Activated CD8-positive, alpha-beta memory T cell treated with anti-CD3 and anti-CD28 coated beads for 1 hour (primary cell): Measurements from ENCODE around the gene NFYC.
A peak's percentile ranks its signal among the peaks of the same experiment; 100 is the strongest.

Experiments
- DNase-seq, 2 donors: peaks; one replicate each; pipeline ENCODE4 v3.0.0-alpha.2; 2020; ENCODE audit warnings: low read depth in 1 of 2; ENCODE audit errors: extremely low read depth in 1 of 2

The NFYC gene

DNA sequence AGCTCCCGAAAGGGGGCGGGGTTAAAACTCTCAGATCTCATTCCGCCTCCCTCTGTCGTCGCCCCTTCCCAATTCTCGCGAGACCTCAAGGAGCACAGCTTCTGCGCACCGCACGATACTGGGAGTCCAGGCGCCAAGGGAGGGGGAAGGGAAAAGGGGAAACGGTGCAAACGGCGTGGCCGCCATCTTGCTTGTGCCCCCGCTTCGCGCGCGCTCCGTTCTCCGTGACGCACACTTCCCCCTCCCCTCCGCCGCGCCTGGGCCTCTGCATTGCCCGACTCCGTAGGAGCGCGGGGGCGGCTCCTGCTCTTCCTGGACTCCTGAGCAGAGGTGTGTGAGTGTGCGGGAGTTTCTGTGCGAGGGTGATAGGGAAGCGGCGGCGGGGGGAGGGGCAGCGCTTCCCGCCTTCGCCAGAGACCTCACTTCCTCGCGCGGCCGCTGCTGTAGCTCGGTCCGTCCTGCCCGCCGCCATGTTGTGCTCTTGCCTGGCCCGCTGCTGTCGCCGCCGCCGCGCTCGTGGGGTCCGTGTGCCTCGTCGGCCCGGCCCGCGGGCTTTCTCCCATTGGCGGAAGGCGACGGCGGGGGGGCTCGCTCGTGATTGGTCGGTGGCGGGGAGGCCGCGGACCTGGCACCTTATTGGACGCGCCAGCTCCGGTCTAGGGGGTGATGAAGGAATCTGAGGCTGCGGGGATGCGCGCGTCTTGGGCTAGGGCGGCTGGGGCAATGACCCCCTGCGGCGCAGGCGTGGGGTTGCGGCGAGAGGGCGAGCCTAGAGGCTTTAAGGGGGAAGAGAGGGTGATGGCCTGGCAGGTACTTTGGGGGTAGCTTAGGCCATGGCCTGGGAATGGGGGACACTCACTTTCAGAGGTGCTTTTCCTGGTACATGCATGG, at the start of gene NFYC:
NFYC (plus strand) TSS at position 167 of the 891 bp plus-strand sequence. CDS start 47,140 bp downstream, outside the sequence.
- DNase-seq: peak; percentile 86 to 87

DNA sequence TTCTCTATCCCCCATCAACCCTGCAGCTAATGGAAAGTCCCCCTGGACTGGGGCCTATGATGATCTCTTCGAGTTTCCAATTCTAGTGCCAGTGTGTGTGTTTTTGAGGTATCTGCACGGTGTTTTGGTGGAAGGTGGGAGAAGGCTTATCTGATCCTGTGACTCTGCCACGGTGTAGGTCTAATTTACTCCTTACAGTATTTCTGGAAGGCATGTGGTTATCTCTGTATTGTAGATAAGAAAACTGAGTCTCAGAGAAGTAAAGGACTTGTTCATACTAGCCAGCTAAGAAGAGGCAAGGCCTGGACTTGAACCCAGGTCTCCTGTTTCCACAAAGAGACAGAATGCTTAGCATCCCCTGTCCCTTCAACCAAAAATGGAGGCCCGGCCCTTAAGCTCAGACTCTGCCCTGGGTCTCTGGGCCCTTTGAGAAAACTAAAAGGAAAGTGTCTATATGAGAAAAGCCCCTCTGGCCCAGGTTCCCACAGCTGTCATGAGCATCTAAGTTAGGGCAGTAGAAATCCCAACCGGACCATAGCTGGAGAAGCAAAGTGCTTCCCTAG, 46.3 kb upstream of the NFYC start:
- DNase-seq: no peak

DNA sequence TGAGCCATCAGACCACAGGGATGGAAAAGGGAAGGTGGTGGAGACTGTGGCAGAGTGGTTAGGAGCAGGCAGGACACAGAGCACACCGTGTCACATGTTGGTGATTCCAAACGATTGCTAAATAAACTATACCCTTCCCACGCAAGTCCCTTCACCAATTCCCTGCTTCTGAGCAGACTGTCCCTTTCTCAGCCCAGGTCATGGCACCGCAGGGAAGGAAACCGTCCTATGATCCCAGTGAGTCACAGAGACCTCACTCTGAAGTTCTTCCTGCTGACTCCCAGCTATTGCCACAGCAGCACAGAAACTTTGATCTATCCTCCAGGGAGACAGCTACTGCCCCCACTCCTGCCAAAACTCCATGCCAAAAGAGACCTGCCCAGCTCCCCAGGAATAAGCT, 45.2 kb upstream of the NFYC start:
- no peak for DNase-seq

DNA sequence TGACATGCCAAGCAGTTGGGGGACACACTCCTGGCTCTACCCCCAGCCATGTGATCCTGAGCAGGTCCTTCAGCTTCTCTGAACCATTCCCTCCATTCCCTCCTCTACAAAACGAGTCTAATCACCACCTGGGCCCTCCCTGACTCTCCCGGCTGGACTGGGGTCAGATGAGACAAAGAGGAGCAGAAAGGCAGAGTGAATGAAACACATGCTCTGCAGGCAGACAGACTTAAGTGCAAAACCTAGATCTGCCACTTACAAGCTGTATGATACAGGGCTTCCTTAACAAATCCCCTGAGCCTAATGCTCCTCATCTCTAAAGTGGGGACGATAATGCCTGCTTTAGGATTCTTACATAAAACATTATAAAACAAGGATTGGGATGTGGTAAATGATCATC, 43.3 kb upstream of the NFYC start:
- no peak for DNase-seq

DNA sequence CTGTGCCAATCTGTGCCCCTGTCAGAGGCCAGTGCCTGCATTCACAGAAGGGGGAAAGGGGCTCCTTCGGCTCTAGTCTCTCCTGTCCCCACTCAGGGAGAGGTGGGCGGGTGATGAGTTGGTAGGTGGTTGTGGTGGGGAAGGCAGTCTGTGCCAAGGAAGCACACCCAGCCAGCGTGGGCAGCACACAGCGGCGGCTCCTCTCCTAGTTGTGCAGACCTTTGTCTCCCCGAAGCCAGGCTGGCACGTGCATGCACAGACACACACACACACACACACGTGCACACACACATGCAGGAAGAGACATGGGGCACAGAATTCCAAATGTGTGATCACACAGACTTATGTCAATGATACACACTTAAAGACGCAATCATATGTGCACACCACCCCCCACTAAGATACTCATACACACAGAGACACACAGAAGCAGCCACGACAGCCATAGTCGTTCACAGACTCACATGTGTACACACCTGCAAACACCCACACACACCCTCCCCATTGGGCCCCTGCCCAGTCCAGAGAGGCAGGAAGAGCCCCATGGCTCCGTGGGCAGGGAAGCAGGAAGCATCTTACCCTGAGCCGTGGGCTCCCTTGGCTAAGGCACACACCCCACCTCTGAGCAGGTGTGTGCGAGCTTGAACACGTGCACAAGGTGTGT, 42.4 kb upstream of the NFYC start:
- DNase-seq: no peak

DNA sequence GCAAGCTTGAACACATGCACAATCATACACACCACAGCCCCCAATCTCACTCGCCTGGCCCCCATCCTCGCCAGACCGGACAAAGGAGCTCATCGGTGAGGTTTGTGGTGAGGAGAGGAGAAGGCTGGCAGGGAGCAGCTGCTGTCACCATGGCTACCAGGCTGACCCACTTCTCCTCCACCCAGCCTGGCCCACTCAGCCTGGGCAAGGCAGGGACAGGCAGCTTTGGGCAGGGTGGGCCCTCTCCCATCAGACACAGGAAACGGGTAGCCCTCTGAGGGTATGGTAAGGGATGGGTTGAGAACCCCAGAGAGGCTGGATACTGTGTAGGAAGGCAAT, 41.9 kb upstream of the NFYC start:
- DNase-seq: no peak

DNA sequence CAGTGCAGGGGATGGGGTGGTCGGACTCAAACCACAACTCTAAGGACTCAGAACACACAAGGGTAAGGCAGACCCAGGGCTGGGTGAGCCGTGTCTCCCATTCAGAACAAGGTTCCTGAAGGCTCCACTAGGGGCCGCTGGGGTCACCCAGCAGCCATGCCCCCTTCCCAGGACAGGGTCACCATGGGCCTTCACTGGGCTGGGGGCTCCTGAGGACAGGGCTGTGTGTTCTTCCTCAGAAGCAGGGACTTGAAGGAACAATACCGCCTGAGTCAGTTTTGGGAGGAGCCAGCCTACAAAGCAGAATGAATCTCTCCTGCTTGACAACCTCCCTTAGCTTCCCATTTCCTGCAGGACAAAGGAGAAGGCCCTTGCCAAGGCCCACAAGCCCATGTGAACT, 41.4 kb upstream of the NFYC start:
- no peak for DNase-seq

DNA sequence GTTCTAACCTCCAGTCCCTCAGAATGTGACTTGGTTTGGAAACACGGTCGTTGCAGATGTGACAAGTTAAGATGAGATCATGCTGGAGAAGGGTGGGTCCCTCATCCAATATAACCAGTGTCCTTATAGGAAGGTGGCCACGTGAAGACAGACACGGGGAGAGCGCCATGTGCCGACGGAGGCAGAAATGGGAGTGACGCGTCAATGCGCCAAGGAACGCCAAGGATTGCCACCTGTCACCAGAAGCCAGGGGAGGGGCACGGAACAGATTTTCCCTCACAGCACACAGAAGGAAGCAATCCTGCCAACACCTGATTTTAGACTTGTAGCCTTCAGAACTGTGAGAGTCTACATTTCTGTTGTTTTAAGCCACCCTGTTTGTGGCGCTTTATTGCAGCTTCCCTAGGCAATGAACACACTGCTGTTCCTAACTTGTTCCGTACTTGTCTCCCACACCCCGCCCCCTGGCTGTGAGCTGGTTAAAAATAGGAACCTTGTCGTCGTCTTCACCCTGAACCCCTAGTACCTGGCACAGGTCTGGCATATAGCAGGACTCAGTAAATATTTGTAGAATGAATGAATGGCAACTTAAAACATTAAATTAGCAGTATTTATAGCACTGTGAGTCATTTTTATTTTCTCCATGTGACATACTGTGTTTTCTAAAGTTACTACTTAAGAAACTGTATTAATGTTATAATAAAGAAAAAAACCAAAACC, 40.2 kb upstream of the NFYC start:
- DNase-seq: no peak

DNA sequence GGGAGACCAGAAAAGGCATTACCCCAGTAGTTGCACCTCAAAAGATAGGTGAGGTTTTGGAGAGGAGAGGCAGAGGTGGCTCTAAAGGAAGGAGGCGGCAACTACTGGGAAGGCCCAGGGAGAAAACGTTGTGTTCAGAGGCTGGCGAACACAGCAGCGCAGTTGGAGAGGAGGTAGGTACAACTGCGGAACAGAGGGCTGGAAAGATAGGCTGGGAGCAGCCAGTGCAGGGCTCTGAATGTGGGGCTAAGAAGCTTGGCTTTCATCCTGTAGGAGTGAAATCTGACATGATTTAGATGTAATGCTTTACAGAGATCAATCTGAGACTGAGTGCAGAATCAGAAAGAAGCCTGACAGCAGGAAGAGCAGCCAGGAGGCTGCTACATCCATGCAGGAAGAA, 39.0 kb upstream of the NFYC start:
- no peak for DNase-seq

DNA sequence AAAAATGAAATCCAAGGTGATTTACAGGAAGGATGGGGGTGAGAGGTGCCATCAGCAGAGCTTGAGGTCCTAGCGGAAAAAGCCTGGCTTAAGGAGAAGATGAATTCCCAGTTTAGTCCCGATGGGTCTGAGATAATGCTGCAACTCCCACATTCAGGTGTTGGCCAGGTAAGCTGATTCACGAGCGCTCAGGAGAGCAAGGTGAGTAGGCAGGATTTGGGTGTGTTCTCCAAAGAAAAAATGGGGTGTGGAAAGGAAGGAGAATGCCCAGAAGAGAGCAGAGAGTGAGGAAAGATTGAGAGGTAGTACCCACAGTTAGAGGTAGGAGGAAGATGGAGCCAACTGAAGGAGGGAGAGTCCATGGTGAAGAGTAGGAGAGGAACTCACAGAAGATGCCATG, 38.5 kb upstream of the NFYC start:
- DNase-seq: no peak

DNA sequence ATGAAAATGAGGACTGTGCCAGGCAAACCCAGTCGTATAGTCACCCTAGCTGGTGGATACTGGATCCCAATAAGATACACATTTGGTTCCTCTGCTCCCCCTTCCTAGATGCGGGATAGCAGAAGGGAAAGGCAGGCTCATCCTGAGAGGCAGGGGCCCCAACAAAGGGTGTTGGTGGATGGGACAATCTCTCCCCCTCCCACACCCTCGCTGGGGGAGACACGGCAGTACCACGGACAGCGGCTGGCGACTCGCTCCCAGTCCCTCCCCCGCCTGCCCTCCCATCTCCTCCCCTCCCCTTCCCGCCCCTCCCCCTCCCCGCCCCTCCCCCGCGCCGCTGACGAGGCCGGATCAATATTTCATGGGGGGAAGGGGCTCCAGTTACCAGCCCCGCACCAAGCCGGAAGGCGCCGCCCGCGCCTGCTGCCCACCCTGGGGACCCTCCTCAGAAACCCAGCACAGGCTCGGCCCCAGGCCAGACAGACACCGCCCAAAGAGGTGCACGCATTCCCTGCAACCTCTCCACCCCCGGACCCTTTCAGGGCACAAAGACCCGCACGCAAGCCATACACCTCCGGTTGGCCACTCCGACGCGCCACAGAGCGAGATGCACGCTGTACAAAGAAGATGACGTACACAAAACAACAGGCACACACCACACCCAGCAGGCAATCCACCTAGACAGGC, 37.5 kb upstream of the NFYC start:
- DNase-seq: no peak

DNA sequence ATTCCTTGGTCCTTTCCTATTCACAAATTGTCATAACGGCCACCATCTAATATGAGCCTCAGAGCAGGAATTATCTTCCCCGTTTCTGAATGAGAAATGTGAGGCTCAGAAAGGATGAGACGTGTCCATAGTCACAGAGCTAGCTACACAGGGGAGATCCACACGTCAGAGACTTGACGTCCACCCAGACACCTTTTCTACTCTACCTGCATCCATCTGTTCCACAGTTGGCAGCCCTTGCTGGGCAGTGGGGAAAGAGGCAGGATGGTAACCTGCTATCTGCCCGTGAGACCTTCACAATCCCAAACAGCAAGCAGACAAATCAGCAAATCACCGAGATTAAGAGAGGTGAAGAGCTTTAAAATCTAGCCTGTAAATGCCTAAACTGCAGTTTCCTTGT, 34.5 kb upstream of the NFYC start:
- no peak for DNase-seq

DNA sequence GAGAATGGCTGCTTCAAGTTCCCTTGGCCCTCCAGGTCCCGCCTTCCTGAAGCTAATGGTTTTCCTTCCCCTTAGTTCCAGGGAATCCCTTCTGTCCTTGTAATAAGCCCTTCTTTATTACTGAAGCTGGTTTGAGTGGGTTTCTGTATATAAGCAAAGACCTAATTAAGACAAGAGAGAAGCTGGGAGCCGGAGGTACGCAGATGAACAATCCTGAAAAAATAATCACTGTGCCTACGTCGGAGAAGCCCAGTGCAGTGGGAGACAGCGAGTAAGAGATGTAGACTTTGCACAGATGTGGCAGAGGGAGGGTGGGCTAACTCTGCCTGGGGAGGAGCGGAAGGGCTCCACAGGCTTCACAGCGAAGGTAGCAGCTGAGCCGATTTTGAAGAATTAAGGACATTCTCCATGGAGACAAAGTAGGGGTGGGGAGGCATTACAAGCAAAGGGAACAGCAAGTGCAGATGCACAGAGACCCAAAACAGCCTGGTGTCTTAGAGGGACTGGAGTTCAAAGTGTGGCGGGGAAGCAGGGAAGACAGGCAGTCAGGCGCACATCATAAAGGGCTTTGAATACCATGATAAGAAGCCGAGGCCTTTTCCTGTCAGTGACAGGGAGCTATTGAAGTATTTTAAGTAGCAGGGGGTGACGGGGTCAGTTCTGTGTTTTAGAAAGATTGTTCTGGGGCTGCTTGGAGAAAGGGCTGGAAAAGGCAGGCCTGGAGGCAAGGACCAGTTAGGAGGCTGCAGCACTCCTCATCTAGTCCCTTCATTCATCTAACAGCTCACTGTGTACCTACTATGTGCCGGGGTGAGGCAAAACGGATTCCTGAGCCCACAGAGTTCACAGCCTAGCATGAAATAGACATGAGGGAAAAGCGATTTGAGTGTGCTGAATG, 32.5 kb upstream of the NFYC start:
- no peak for DNase-seq

DNA sequence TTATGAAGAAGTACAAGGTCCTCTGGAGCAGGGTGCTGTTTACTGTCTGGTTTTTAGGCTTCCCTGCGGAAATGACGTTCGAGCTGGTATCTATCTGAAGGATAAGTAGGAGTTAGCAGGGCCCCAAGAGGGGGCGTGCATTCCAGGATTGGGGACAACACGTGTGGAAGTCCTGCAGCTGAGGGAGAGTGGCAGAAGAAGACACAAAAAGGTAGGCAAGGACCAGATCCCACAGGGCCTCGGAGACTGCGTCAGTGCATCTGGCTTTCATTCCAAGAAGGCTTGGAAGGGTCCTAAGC, 31.9 kb upstream of the NFYC start:
- no peak for DNase-seq

DNA sequence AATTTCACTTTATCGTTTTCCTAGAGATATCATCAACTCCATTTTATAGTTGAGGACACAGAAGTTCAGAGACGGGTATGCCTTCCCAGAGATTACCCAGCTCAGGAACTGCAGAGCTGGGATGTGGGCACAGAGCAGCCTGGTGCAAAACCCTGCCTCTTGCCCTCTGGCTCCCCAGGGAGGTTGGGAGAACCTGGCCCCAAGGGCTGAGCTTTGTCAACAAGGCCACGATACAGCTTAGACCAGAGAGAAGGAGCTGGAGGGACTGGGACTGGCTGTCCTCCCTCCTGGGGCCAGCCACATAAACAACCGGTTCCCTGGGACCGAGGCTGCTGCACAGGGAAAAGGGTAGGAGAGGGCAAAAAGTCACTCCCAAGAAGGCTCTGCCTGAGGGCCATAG, 29.8 kb upstream of the NFYC start:
- DNase-seq: no peak

DNA sequence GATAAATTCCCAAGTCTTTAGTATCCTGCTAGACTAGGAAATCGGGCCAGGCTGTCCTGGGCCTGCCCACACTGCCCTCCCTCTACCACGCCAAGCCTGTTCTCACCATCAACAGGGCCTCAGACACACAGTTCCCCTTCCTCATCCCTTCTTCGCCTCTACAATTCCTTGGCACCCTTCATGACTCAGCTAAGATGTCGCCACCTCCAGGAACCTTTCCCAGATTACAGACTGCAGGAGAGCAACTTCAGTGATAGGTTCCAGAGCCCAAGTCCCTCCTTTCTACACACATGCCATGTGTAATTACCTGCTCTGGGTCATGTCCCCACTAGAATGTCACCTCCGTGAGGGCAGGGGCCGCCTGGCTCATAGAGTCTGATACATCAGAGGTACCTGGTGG, 29.4 kb upstream of the NFYC start:
- no peak for DNase-seq

DNA sequence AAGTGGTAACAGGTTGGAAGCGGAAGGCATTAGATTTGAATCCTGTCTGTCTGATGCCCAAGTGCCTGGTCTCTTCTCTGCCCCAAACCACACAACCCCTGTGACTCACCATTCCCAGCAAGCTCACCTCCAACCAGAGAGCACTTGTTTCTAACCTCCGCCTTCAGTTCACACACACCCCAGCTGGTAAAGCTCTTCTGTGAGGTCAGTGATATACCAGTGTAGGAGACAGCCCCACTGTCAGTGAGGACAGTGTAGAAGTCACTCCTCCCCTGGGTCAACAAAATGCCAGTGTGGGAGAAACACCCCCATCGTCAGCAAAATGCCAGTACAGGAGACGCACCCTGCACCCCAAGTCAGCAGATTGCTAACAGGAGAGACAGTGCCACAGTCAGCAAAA, 28.6 kb upstream of the NFYC start:
- DNase-seq: no peak

DNA sequence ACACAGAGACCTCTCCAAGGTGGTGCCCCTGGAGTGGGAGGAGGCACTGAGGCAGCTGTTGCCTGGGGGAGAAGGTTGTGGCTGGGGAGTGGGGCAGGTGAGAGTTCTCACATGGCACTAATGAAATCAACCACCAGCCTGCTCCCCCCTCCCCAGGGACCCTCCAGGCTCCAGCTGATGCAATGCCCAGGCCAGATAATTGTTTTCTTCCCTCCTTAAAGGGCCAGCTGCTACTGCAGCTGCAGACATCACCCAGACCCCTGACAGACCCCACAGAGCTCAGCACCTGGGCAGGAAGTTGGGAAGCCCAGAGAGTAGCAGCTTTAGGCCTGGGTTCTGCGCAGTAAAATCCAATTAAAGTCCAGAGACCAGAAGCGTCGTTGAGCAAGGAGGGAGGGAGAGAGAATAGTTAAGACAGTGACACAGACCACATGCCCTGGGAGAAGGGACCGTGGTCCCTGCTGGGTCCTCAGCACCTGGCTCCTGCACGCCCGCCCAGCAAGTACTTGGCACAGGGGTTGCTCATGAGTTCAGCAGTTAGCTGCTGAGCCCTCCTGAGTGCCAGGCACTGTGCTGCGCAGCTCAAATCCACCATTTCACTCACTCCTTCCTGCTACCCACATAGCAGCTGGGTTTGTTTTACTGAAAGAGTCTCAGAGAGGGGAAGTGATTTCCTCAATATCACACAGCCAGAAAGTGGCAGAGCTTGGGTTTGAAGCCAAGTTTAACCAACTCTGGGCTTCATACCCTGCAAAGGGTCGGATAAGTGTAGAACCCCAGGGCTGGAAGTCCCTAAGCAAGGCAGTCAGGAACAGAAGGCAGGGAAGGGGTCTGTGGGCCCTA, 28.0 kb upstream of the NFYC start:
- DNase-seq: no peak

DNA sequence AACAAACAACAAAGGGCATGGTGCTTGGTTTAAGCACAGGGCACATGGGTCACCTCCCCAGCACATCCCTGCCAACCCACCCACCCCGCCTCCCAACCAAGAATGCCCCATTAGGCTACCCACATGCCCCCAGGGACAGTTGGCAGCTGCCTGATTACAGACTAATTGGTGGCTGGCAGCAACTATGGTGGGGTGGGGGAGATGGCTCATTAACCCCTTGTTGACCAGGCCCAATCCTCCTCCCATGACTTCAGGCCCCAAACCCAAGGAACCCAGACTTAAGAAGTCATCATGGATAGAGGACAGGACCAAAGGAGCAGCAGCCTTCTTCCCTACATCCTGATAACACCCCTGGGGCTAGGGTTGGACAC, 27.4 kb upstream of the NFYC start:
- DNase-seq: no peak
